ENCODE data around the gene PRSS50.

The PRSS50 gene

GRCh38 chr3:46724424-46724823, 6.8 kb upstream of the PRSS50 start:
- no peak for DNase-seq

- no peak for DNase-seq
These were observed 4.8 kb upstream of the PRSS50 start for GRCh38 chr3:46722443-46722842.

GRCh38 chr3:46721009-46721408, 3.3 kb upstream of the PRSS50 start:
- peak in 1 of 3 experiments; percentile 62 for DNase-seq

GRCh38 chr3:46719735-46720271, 2.1 kb upstream of the PRSS50 start:
- DNase-seq: no peak

GRCh38 chr3:46719044-46719565, 1.4 kb upstream of the PRSS50 start:
- no peak for DNase-seq

- DNase-seq: no peak
These were observed 918 bp downstream of the PRSS50 start for GRCh38 chr3:46716461-46717441.

- no peak for DNase-seq
These were observed 2.0 kb downstream of the PRSS50 start for GRCh38 chr3:46715507-46716175.

- no peak for DNase-seq
These were observed 2.8 kb downstream of the PRSS50 start for GRCh38 chr3:46714728-46715506.

- DNase-seq: no peak
These were observed 3.6 kb downstream of the PRSS50 start for GRCh38 chr3:46713898-46714552.

- no peak for DNase-seq
These were observed 4.4 kb downstream of the PRSS50 start for GRCh38 chr3:46713050-46713897.

- DNase-seq: no peak
These were observed 5.2 kb downstream of the PRSS50 start for GRCh38 chr3:46712191-46713049.

GRCh38 chr3:46711760-46712159, 5.9 kb downstream of the PRSS50 start:
- DNase-seq: no peak

- no peak for DNase-seq
These were observed 6.4 kb downstream of the PRSS50 start for GRCh38 chr3:46711305-46711704.

GRCh38 chr3:46710671-46711295, 6.9 kb downstream of the PRSS50 start:
- DNase-seq: no peak

- DNase-seq: no peak
These were observed 7.4 kb downstream of the PRSS50 start for GRCh38 chr3:46710229-46710628.

GRCh38 chr3:46709721-46710120, 7.9 kb downstream of the PRSS50 start:
- DNase-seq: no peak

GRCh38 chr3:46709157-46709654, 8.5 kb downstream of the PRSS50 start:
- DNase-seq: no peak

GRCh38 chr3:46708401-46709156, 9.1 kb downstream of the PRSS50 start:
- no peak for DNase-seq

- no peak for DNase-seq
These were observed 10.1 kb downstream of the PRSS50 start for GRCh38 chr3:46707601-46708011.
